ENCODE results near the gene SACM1L. TPM values are rescaled to one million over a fixed set of nuclear protein-coding genes. Genes with fewer than 3 reads are reported as not detected.

Gene SACM1L
- total RNA-seq, 1 donor from 2014 or later, result 59.2 TPM

- no peak overlapping the region for H3K27ac Mint-ChIP-seq (ENCODE audit: unreplicated experiment)
- peaks cover 3% of the 10 kb centered on the region for H3K4me1 Mint-ChIP-seq (ENCODE audit: low read depth, unreplicated experiment)
- no peak overlapping the region for H3K4me3 Mint-ChIP-seq (ENCODE audit: unreplicated experiment)
- no peaks in the 10 kb centered on the region for H3K36me3 Mint-ChIP-seq (ENCODE audit: unreplicated experiment)
- H3K27me3 Mint-ChIP-seq (ENCODE audit: unreplicated experiment), result no peaks in the 10 kb centered on the region
- no peak for DNase-seq
- no peaks in the 10 kb centered on the region for H3K9me3 Mint-ChIP-seq (ENCODE audit: unreplicated experiment)
- no peak for TF ChIP-seq CTCF (IDR thresholded peaks at IDR 0.05; ENCODE audit: partially characterized antibody, unreplicated experiment)
Observed at GRCh38 chr3:45712434-45713110, 23.4 kb downstream of the SACM1L start.

GRCh38 chr3:45715945-45716344 is 26.7 kb downstream of the SACM1L start:
- Mint-ChIP-seq H3K4me3 (ENCODE audit: unreplicated experiment) (no peak overlapping the region), H3K27me3 (ENCODE audit: unreplicated experiment) (no peaks in the 10 kb centered on the region), H3K9me3 (ENCODE audit: unreplicated experiment) (peaks cover 1% of the 10 kb centered on the region), H3K36me3 (ENCODE audit: unreplicated experiment) (no peaks in the 10 kb centered on the region), H3K4me1 (ENCODE audit: low read depth, unreplicated experiment) (peaks cover 16% of the 10 kb centered on the region), H3K27ac (ENCODE audit: unreplicated experiment) (no peak overlapping the region)
- no peak for DNase-seq
- no peak for TF ChIP-seq CTCF (IDR thresholded peaks at IDR 0.05; ENCODE audit: partially characterized antibody, unreplicated experiment)

- Mint-ChIP-seq H3K36me3 (ENCODE audit: unreplicated experiment) (no peaks in the 10 kb centered on the region), H3K4me3 (ENCODE audit: unreplicated experiment) (no peak overlapping the region), H3K9me3 (ENCODE audit: unreplicated experiment) (peaks cover 1% of the 10 kb centered on the region), H3K4me1 (ENCODE audit: low read depth, unreplicated experiment) (peaks cover 16% of the 10 kb centered on the region), H3K27me3 (ENCODE audit: unreplicated experiment) (no peaks in the 10 kb centered on the region), H3K27ac (ENCODE audit: unreplicated experiment) (no peak overlapping the region)
- TF ChIP-seq CTCF (IDR thresholded peaks at IDR 0.05; ENCODE audit: partially characterized antibody, unreplicated experiment), result no peak
- no peak for DNase-seq
Observed at GRCh38 chr3:45716790-45717336, 27.7 kb downstream of the SACM1L start.

- no peaks in the 10 kb centered on the region for H3K36me3 Mint-ChIP-seq (ENCODE audit: unreplicated experiment)
- no peaks in the 10 kb centered on the region for H3K27me3 Mint-ChIP-seq (ENCODE audit: unreplicated experiment)
- no peak for DNase-seq
- H3K27ac Mint-ChIP-seq (ENCODE audit: unreplicated experiment), result no peak overlapping the region
- H3K9me3 Mint-ChIP-seq (ENCODE audit: unreplicated experiment), result peaks cover 4% of the 10 kb centered on the region
- TF ChIP-seq CTCF (IDR thresholded peaks at IDR 0.05; ENCODE audit: partially characterized antibody, unreplicated experiment), result no peak
- peaks cover 29% of the 10 kb centered on the region for H3K4me1 Mint-ChIP-seq (ENCODE audit: low read depth, unreplicated experiment)
- no peak overlapping the region for H3K4me3 Mint-ChIP-seq (ENCODE audit: unreplicated experiment)
Observed at GRCh38 chr3:45719655-45720487, 30.7 kb downstream of the SACM1L start.

Measured in glutamatergic neuron (in vitro differentiated cells).